HG03457 (cell line): ENCODE results near the gene KRT80.

ENCODE experiments used
- ATAC-seq: cut with Tn5 transposase; IDR thresholded peaks from one replicate; pipeline ENCODE4 v1.9.1; 2021; ENCODE audit warnings: moderate number of reproducible peaks; ENCODE audit not compliant: unreplicated experiment

The KRT80 gene

GRCh38 chr12:52181746-52182145 is 10.1 kb downstream of the KRT80 start:
- no peak for ATAC-seq

- no peak for ATAC-seq
Observed at GRCh38 chr12:52180971-52181628, 10.7 kb downstream of the KRT80 start.

- no peak for ATAC-seq
Observed at GRCh38 chr12:52179396-52179973, 12.3 kb downstream of the KRT80 start.

DNA sequence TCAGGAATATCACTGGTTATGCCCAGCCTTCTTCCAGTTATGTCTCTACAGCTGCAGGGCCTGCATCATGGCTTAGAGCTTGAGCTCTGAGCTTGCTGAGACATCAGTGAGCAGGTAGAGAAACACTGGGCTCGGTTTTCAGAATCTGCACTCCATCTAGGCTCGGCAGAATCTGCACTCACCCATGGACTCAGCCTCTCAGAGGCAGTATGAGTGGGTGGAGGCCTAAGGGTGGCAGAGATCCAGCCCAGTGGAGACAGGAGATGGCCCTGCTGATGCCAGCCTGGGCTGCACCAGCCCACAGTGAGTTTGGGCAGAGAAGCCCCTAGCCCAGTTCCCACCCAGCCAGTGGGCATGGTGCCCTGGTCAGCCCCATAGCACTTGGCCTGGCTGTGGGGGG is 12.8 kb downstream of the KRT80 start:
- ATAC-seq: no peak

GRCh38 chr12:52178443-52178842 is 13.4 kb downstream of the KRT80 start:
- no peak for ATAC-seq

- no peak for ATAC-seq
Observed at GRCh38 chr12:52175371-52176350, 16.2 kb downstream of the KRT80 start.

DNA sequence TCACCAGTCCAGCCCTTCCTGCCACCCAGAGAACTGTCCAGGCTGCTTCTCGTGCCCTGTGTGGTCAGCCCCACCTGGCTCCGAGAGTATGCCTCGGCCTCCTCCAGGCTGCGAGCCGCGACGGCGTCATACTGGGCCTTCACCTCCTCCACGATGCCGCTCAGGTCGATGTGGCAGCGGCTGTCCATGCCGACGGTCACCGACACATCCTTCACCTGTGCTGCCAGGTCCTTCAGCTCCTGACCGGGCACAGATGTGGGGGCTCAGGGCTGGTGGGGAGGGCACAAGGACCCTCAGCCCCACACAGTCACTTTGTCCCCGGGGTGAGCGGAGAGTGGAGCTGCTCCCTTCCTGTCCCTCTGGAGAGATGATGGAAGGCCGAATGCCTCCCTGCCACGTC is 18.3 kb downstream of the KRT80 start:
- no peak for ATAC-seq

- no peak for ATAC-seq
Observed at GRCh38 chr12:52172956-52173355, 18.9 kb downstream of the KRT80 start.

- no peak for ATAC-seq
Observed at GRCh38 chr12:52171950-52172512, 19.8 kb downstream of the KRT80 start.

DNA sequence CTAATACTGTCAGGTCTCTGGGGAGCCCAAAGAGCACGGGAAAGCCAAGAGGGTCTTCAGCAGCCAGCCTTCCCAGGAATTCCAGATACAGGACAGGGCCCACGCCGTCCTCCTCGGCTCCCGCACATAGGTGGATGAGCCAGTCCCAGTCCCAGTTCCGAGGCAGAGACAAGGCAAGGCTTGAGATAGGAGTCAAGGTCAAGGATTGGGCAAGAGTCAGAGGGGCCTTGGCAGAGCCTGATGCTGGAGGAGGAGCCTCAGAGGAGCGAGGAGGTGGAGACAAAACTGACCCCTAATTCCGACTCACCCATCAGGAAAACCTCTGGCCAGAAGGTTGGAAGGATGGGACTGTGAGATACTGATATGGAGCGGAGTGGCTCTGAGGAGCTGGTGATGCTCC is 21.0 kb downstream of the KRT80 start:
- ATAC-seq: no peak

- ATAC-seq: no peak
Observed at GRCh38 chr12:52169886-52170285, 21.9 kb downstream of the KRT80 start.

DNA sequence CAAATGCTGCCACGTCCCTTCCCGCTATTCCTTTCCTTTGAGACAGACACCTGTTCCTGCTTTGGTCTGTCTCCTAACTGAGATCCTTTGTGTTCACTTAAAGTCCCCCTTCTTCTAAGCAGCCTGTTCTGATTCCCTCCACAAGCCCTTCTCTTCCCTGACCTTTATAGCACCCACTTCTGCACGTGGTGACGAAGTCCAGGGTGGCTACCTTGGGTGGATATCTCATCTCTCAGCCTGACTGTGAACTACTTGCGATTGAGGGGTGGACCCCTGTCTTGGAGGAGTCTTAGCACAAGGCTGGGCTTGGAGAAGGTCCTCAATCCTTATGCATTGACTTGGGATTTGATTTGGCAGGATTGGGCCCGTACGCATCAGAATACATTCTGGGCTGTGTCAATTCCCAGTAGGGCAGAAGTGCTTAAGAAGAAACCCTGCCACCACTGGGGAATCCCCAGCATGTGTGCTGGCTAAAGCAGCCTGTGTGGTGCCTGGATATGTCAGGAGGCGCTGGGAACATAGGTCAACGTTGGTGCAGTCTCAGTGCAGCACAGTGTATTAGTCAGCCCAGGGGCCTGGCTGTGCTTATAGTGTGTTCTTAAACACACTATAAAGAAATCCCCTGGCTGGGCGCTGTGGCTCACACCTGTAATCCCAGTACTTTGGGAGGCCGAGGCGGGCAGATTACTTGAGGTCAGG is 23.6 kb downstream of the KRT80 start:
- no peak for ATAC-seq

DNA sequence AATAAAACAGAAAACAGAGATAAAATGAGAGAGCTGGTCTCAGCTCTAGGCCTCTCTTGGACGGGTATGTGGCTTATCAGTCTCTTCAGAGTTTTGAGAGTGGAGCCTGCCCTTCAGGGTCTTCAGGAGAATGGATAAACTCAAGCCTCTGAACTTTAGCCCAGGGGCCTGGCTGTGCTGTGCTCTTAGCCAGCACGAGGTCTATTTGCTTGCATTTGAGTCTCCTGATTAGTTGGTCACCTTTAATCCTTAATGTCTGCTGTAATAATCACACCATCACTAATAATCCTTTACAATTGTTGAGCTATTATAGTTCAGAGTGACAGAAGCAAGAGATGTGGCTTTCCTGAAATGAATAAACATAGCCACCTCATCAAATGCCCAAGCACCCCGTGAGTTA is 24.3 kb downstream of the KRT80 start:
- ATAC-seq: no peak

GRCh38 chr12:52166672-52167071 is 25.1 kb downstream of the KRT80 start:
- ATAC-seq: no peak

DNA sequence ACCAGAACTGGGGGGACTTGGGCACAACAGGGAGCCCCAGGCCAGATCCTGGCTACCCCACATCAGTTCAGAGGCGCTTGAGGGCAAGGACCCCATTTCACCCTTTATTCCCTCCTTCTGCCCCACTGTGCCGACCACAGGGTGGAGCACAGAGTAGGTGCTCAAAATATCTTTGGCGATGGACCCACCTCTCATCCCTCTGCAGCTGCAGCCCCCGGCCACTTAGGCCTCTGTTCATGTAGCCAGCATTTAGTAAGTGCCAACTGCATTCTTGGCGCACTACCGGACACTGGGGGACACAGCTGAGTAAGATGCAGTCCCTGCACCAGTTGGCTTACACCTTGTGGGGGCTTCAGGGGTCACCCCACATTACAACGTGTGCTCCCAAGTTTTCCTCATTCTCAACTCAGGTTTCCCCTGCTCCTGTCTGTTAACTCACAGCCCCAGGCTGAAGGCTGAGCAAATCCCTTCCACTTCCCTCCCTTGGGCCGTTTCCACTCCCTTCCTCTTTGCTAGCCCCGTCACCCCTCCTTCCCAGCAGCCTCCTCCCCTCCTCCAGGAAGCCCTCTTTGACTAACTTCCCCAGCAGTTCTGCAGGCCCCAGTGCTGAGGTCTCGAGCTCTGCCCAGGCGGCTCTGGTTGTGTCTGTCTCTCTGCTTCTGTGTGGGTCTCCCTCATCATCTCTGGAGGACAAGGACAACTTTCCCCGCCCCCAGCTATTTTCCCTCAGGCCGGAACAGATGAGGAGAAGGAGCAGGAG is 26.5 kb downstream of the KRT80 start:
- ATAC-seq: no peak

DNA sequence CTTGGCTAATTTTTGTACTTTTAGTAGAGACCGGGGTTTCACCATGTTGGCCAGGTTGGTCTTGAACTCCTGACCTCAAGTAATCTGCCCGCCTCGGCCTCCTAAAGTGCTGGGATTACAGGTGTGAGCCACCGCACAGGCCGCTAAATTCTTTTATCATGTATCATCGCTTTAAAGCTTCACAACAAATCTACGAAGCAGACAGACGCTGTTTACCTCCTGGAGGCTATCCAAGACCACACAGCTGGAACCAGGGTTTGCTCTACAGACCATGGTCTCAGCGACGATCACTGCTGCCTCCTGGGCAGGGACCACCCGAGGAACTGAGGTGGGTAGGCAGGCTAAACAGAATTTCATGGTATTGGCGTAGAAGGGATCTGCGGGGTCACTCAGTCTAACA is 27.2 kb downstream of the KRT80 start:
- no peak for ATAC-seq

DNA sequence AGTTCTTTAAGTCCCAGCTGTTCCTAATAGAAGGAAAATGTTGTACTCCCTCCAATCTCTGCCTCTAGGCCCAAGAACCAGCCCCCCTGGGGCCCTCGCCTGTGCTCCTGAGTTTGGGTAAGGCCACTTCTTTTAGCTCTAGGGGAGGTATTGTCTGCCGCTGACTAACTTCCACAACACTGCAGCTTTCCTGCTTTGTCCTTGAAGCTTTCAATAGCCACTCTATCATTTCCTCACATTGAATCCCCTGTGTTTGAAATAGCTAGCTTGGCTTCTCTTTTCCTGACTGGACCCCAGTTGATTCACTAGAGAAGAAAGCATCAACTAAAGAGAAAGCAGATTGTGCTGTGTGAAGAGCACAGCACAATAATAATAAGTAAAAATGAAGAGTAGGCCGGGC is 28.8 kb downstream of the KRT80 start:
- no peak for ATAC-seq

DNA sequence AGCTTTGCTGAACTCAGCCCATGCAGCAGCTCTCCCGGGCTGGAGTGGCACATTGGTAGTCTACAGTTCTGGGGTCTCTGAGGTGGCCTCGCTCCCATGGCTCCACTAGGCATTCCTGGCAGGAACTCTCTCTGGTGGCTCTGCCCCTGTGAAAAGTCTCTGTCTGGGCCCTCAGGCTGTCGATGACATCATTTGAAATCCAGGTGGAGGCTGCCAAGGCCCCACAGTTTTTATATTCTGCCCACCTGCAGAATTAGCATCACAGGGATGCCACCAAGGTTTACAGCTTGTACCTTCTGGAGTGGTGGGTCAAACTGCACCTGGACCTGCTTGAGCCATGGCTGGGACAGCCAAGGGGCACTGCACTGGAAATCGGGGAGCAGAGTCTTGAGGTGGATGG is 31.6 kb downstream of the KRT80 start:
- ATAC-seq: no peak

DNA sequence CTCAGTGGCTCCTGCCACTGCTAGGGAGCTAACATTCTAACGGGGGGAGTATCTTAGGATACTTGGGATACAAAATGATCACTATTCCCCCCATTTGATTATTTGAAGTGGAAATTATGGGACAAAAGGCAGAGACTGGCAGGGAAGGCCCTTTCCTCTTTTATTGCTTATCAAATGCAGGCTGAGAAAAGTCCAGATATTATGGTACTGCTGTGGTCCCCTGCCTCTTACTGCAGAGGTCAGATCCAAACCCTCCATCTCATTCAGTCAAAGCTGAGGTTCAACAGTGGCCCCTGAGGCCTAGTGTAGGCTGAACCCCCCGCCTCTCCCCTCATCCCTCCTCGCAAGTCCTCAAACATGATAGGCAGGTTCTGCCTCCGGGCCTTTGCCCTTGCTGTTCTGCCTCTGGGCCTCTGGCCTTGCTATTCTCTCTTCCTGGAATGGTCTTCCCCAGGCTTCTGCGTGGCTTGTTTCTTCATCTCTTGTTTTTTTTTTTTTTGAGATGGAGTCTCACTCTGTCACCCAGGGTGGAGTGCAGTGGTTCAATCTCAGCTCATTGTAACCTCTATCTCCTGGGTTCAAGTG is 34.2 kb downstream of the KRT80 start:
- no peak for ATAC-seq
